Keratinocyte (primary cell): Measurements from ENCODE around the gene CKLF.

Experiments used
- EZH2 ChIP-seq: IDR thresholded peaks from one replicate; pipeline ENCODE4 v1.6.1; 2012; ENCODE audit warnings: inconsistent platforms, mild to moderate bottlenecking, low read length, moderate library complexity
- TF ChIP-seq, protein P1 (sequence below), 3 experiments: IDR thresholded peaks in 1 of 3; conservative IDR thresholded peaks in 1 of 3; optimal IDR thresholded peaks in 1 of 3; 2 replicates in 2 of 3; 3 replicates in 1 of 3; pipeline versions ENCODE3 to v1.5.1; 2011; ENCODE audit warnings: low read length in 3 of 3, mild to moderate bottlenecking in 3 of 3, moderate library complexity in 2 of 3, control low read depth in 1 of 3, inconsistent platforms in 1 of 3; ENCODE audit not compliant: insufficient read depth in 2 of 3; ENCODE audit errors: extremely low read depth in 1 of 3

GRCh38 chr16:66528294-66528693 is 24.1 kb upstream of the CKLF start:
- TF ChIP-seq, protein P1, sequence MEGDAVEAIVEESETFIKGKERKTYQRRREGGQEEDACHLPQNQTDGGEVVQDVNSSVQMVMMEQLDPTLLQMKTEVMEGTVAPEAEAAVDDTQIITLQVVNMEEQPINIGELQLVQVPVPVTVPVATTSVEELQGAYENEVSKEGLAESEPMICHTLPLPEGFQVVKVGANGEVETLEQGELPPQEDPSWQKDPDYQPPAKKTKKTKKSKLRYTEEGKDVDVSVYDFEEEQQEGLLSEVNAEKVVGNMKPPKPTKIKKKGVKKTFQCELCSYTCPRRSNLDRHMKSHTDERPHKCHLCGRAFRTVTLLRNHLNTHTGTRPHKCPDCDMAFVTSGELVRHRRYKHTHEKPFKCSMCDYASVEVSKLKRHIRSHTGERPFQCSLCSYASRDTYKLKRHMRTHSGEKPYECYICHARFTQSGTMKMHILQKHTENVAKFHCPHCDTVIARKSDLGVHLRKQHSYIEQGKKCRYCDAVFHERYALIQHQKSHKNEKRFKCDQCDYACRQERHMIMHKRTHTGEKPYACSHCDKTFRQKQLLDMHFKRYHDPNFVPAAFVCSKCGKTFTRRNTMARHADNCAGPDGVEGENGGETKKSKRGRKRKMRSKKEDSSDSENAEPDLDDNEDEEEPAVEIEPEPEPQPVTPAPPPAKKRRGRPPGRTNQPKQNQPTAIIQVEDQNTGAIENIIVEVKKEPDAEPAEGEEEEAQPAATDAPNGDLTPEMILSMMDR (optimal IDR thresholded peaks at IDR 0.05 in 1 of 3, IDR thresholded peaks at IDR 0.05 in 1 of 3, conservative IDR thresholded peaks at IDR 0.05 in 1 of 3; ENCODE audit: extremely low read depth in 1 of 3, insufficient read depth in 2 of 3, low read length in 3 of 3), result no peak
- TF ChIP-seq EZH2, result no peak
